ENCODE results near the gene ADGRL1.

- TF ChIP-seq CTCF (IDR thresholded peaks at IDR 0.05; ENCODE audit: control extremely low read depth in 1 of 3, insufficient read depth in 1 of 3, low read depth in 1 of 3, low read length in 3 of 3), result no peak
- TF ChIP-seq SP2 (IDR thresholded peaks at IDR 0.05; ENCODE audit: low read length), result no peak
- no peak for TF ChIP-seq JUND (IDR thresholded peaks at IDR 0.05; ENCODE audit: low read length)
- TF ChIP-seq POLR2AphosphoS5 (IDR thresholded peaks at IDR 0.05; ENCODE audit: low read depth, low read length), result no peak
- TF ChIP-seq RNF2 (IDR thresholded peaks at IDR 0.05; ENCODE audit: borderline replicate concordance, low read depth, low read length, missing control alignments, poor library complexity, severe bottlenecking), result no peak
- no peak for TF ChIP-seq TCF12 (IDR thresholded peaks at IDR 0.05; ENCODE audit: low read depth, low read length)
- no peak for TF ChIP-seq MAX (IDR thresholded peaks at IDR 0.05)
These were observed 22.1 kb downstream of the ADGRL1 start for GRCh38 chr19:14183741-14184350.
